ENCODE data around the gene LRRC8C.
A peak's percentile ranks its signal among the peaks of the same experiment; 100 is the strongest.

The LRRC8C gene

DNA sequence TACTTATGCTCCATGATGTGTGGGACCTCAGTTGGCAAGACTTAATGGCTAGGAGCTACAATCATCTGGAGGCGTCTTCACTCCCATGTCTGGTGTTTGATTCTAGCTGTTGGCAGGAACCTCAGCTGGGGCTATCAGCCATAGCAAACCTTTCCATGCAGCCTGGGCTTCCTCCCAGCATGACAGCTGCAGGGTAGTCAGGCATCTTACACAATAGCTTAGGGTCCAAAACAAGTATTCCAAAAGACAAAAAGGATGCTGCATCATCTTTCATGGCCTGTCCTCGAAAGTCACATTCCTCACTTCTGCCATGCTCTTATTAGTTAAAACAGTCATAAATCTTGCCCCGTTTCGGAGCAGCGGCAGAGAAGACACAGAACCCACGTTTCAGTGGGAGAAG, 90.9 kb downstream of the LRRC8C start:
- TF ChIP-seq, protein P1, sequence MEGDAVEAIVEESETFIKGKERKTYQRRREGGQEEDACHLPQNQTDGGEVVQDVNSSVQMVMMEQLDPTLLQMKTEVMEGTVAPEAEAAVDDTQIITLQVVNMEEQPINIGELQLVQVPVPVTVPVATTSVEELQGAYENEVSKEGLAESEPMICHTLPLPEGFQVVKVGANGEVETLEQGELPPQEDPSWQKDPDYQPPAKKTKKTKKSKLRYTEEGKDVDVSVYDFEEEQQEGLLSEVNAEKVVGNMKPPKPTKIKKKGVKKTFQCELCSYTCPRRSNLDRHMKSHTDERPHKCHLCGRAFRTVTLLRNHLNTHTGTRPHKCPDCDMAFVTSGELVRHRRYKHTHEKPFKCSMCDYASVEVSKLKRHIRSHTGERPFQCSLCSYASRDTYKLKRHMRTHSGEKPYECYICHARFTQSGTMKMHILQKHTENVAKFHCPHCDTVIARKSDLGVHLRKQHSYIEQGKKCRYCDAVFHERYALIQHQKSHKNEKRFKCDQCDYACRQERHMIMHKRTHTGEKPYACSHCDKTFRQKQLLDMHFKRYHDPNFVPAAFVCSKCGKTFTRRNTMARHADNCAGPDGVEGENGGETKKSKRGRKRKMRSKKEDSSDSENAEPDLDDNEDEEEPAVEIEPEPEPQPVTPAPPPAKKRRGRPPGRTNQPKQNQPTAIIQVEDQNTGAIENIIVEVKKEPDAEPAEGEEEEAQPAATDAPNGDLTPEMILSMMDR (IDR thresholded peaks at IDR 0.05; ENCODE audit: control insufficient read depth, insufficient read depth, low read depth, low read length, missing control alignments), result no peak
- no peak overlapping the region for H3K4me3 ChIP-seq (ENCODE audit: control insufficient read depth, low read depth, low read length)
- DNase-seq (ENCODE audit: low read depth), result no peak

DNA sequence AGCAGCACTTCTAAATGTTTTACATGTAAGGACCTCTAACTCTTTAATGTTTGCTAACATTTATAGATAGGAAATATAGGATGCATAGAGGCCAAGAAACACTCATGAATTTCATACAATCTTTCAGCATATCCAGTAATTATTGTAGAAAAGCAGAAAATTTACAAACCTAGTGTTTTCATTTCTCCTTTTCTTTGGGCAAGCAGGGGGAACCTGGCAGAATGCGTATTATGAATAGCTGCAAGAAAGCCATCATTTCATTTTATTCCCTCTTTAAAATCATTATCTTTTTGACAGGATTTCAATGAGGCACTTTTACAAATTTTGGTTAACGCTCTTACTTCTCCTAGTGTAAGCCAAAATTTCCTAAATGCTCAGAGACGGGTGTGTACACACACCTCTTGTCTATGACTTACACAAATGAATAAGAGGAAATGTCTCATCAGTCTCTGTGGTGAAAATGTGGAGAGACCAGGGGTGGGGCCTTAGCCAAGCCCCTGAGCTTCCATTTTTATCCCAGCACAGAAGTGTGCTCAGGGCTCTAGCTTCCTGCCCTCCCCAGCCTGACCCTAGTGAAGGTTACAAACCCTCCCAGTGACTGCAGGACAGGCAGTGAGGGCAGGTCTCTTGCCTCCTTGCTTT, 91.6 kb downstream of the LRRC8C start:
- TF ChIP-seq, protein P1 (IDR thresholded peaks at IDR 0.05; ENCODE audit: control insufficient read depth, insufficient read depth, low read depth, low read length, missing control alignments), result no peak
- no peak for DNase-seq (ENCODE audit: low read depth)

GRCh38 chr1:89725011-89725370, 92.1 kb downstream of the LRRC8C start:
- TF ChIP-seq, protein P1 (IDR thresholded peaks at IDR 0.05; ENCODE audit: control insufficient read depth, insufficient read depth, low read depth, low read length, missing control alignments), result no peak
- peak; percentile 62 for DNase-seq (ENCODE audit: low read depth)
- H3K4me3 ChIP-seq (ENCODE audit: control insufficient read depth, low read depth, low read length), result no peak overlapping the region

More for the DNA sequence above, 91.6 kb downstream of the LRRC8C start:
- no peak overlapping the region for H3K4me3 ChIP-seq (ENCODE audit: control insufficient read depth, low read depth, low read length)

GRCh38 chr1:89725631-89726030, 92.7 kb downstream of the LRRC8C start:
- TF ChIP-seq, protein P1 (IDR thresholded peaks at IDR 0.05; ENCODE audit: control insufficient read depth, insufficient read depth, low read depth, low read length, missing control alignments), result no peak
- DNase-seq (ENCODE audit: low read depth), result no peak
- H3K4me3 ChIP-seq (ENCODE audit: control insufficient read depth, low read depth, low read length), result no peak overlapping the region

GRCh38 chr1:89727517-89728312, 94.8 kb downstream of the LRRC8C start:
- TF ChIP-seq, protein P1 (IDR thresholded peaks at IDR 0.05; ENCODE audit: control insufficient read depth, insufficient read depth, low read depth, low read length, missing control alignments), result no peak
- no peak for DNase-seq (ENCODE audit: low read depth)
- H3K4me3 ChIP-seq (ENCODE audit: control insufficient read depth, low read depth, low read length), result no peak overlapping the region

GRCh38 chr1:89728381-89728780, 95.5 kb downstream of the LRRC8C start:
- TF ChIP-seq, protein P1 (IDR thresholded peaks at IDR 0.05; ENCODE audit: control insufficient read depth, insufficient read depth, low read depth, low read length, missing control alignments), result no peak
- no peak for DNase-seq (ENCODE audit: low read depth)

More at GRCh38 chr1:89728381-89728780, 95.5 kb downstream of the LRRC8C start:
- no peak overlapping the region for H3K4me3 ChIP-seq (ENCODE audit: control insufficient read depth, low read depth, low read length)
